Common myeloid progenitor, CD34-positive (primary cell): ENCODE data around the gene LAPTM5. TPM values are rescaled to one million over a fixed set of nuclear protein-coding genes. Genes with fewer than 3 reads are reported as not detected.

ENCODE experiments used
- CTCF ChIA-PET: fragments of 350-600 bp; sonication (Branson Sonifier 250); formaldehyde crosslinking; loops from one replicate; lab custom pipeline; 2021; ENCODE audit warnings: antibody characterized with exemption; lab: Charles Lee
- POLR2A ChIA-PET: fragments of 350-600 bp; sonication (Branson Sonifier 250); formaldehyde crosslinking; loops from one replicate; lab custom pipeline; 2021; ENCODE audit warnings: antibody characterized with exemption; lab: Charles Lee
- DNase-seq, 3 donors: peaks; one replicate each; pipeline versions ENCODE4 v3.0.0 to v3.0.0-alpha.2; 2013
- H3K27ac ChIP-seq, 2 experiments: 1 replicate in 1 of 2; 2 replicates in 1 of 2; pipeline ENCODE4 v1.7.0; 2013; ENCODE audit warnings: inconsistent platforms in 2 of 2, low read length in 2 of 2, mild to moderate bottlenecking in 2 of 2, low read depth in 1 of 2, moderate library complexity in 1 of 2; ENCODE audit not compliant: severe bottlenecking in 2 of 2, insufficient read depth in 1 of 2, poor library complexity in 1 of 2
- H3K27me3 ChIP-seq, 5 experiments: replicated peaks in 2 of 5; 1 replicate in 3 of 5; 2 replicates in 2 of 5; pipeline versions ENCODE4 v1.6.1 to v1.7.0; 2013; ENCODE audit warnings: low read length in 4 of 5, mild to moderate bottlenecking in 2 of 5, moderate library complexity in 2 of 5, inconsistent platforms in 1 of 5; ENCODE audit not compliant: insufficient read depth in 5 of 5, control insufficient read depth in 4 of 5
- H3K36me3 ChIP-seq, 4 experiments: 1 replicate in 2 of 4; 2 replicates in 2 of 4; pipeline versions ENCODE4 v1.6.1 to v1.7.0; 2013; ENCODE audit warnings: low read length in 3 of 4, control low read depth in 1 of 4, mild to moderate bottlenecking in 1 of 4; ENCODE audit not compliant: control insufficient read depth in 4 of 4, insufficient read depth in 4 of 4
- H3K4me1 ChIP-seq, 4 experiments: 1 replicate in 3 of 4; 2 replicates in 1 of 4; pipeline versions ENCODE4 v1.6.1 to v1.7.1; 2013; ENCODE audit warnings: low read length in 3 of 4, mild to moderate bottlenecking in 3 of 4, control low read depth in 1 of 4, inconsistent platforms in 1 of 4, moderate library complexity in 1 of 4; ENCODE audit not compliant: control insufficient read depth in 4 of 4, insufficient read depth in 4 of 4; ENCODE audit errors: control extremely low read depth in 1 of 4
- H3K4me3 ChIP-seq, 7 experiments: 1 replicate in 4 of 7; 2 replicates in 3 of 7; pipeline versions ENCODE4 v1.5.1 to v1.7.0; 2013; ENCODE audit warnings: mild to moderate bottlenecking in 7 of 7, low read length in 6 of 7, moderate library complexity in 6 of 7, inconsistent platforms in 2 of 7, low read depth in 2 of 7, control low read depth in 1 of 7; ENCODE audit not compliant: insufficient read depth in 4 of 7, control insufficient read depth in 1 of 7; ENCODE audit errors: extremely low read depth in 1 of 7
- H3K9me3 ChIP-seq, 5 experiments: 1 replicate in 4 of 5; 2 replicates in 1 of 5; pipeline versions ENCODE4 v1.6.1 to v1.7.1; 2013; ENCODE audit warnings: low read length in 4 of 5, mild to moderate bottlenecking in 2 of 5, inconsistent platforms in 1 of 5, low read depth in 1 of 5, moderate library complexity in 1 of 5; ENCODE audit not compliant: control insufficient read depth in 4 of 5, insufficient read depth in 2 of 5; ENCODE audit errors: control extremely low read depth in 1 of 5
- whole genome bisulfite sequencing: methylation state at CpG from one replicate; pipeline ENCODE4 v1.1.5; 2013; ENCODE audit not compliant: insufficient coverage; 5-methylcytosine and 5-hydroxymethylcytosine counted together
- polyA plus RNA-seq: library from polyadenylated mRNA; unstranded; fragments of 120-200 nt; gene quantifications from one replicate; pipeline ENCODE4 v1.2.1, GENCODE V29; 2013

The LAPTM5 gene, protein sequence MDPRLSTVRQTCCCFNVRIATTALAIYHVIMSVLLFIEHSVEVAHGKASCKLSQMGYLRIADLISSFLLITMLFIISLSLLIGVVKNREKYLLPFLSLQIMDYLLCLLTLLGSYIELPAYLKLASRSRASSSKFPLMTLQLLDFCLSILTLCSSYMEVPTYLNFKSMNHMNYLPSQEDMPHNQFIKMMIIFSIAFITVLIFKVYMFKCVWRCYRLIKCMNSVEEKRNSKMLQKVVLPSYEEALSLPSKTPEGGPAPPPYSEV
- polyA plus RNA-seq: 640 TPM

DNA sequence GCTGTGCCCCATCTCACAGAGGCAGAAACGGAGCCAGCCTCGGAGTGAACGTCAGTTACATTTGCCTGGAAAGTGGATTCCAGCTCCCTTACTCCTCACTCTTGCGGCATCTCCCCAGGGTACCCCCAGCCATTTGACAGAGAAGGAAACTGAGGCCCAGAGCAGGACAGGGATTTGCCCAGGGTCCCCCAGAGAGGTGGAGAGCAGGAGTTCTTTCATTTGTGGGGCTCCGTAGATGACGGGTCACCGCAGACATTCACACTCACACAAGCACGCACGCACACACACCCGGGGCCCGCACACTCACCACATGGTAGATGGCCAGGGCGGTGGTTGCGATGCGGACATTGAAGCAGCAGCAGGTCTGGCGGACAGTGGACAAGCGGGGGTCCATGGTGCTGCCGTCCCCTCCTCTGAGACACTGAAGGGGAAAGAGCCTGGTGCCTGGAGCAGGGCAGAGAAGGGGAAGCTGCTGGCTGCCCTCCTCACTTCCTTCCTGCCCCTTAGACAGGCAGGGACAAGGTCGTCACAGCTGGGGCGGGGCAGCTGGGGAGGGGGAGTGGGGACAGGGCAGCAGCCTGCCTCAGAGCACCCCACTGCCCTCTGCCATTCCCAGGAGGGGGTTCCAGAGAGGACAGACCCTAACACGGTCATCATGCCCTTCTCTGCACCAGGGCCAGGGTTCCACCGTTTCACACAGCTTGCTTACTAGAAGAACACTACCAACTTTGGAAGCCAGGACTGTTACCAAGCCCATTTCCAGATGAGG is at the start of gene LAPTM5:
Gene LAPTM5, minus strand, starts transcription at position 423 of the 769 bp plus-strand sequence. Its CDS starts 29 bp downstream, at position 394.
- CTCF ChIA-PET: interaction anchor here (0.8 to 13.9 kb wide), 10 partner anchors 9 to 38 kb away, joined by 3 to 152 read pairs (median 21); no protein-coding TSS in a partner anchor
- peak within 1 kb of the TSS; percentile 97 to 99 for H3K27ac ChIP-seq
- POLR2A ChIA-PET: interaction anchor here (0.7 to 6.4 kb wide), 10 partner anchors 11 to 162 kb away, joined by 3 to 119 read pairs (median 7); no protein-coding TSS in a partner anchor
- H3K36me3 ChIP-seq: peaks cover 0 to 14% (median under 1%) of the 10 kb centered on the region in 4 experiments
- no peaks in the 10 kb centered on the region for H3K9me3 ChIP-seq
- peak; percentile 72 to 90 (median 83) for DNase-seq
- no peaks in the 10 kb centered on the region for H3K27me3 ChIP-seq
- H3K4me3 ChIP-seq: peak within 1 kb of the TSS; percentile 51 to 96 (median 93)
- WGBS: 0% methylated on average over 12 of the region's 21 CpGs
- peaks cover 51 to 98% (median 91%) of the 10 kb centered on the region in 4 experiments for H3K4me1 ChIP-seq

DNA sequence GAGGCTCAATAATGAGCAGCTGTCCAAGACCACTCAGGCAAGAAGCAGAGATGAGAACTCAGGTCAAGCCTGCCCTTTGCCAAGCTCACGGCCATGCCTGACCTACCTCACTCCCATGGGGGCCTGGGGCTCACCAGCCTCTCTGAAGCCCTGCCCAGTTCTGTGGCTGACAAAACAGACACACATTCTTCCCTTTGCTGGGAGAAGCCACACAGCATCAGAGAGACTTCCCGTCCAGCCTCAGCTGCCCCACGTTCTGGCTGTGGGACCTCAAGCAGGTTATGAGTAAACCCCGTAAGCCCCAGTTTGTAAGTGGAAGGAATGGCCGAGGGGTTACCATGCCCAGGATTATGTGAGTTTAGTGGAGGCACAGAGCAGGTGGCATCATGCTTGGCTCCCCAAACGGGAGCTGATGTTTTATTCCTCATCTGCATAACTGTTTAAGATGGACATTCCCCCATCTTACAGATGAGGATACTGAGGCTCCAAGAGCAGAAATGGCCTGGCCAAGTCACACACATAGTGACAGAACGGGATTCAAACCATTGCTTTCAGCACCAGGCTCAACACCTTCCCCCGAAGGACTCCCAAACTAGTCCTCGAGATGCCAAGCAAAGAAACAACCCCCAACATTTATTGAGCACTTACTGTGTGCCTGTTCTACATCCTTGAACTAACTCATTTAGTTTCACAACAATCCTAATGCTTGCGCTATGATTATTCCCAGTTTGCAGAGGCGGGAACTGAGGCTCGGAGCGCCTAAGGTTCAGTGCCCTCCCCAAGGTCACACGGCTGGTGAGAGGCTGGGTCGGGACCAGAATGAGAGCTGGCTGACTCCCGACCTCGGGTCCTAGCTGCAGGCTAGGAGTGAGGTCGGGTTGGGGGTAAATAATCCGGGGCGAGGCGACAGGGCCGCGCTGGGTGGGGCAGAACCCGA is 49.1 kb upstream of the LAPTM5 start:
- no peak for DNase-seq
- Histone ChIP-seq H3K4me1 (peaks cover 0 to 6% (median 1%) of the 10 kb centered on the region in 4 experiments), H3K9me3 (no peaks in the 10 kb centered on the region), H3K27me3 (peaks cover 5 to 87% (median 52%) of the 10 kb centered on the region in 5 experiments), H3K27ac (no peak overlapping the region), H3K4me3 (no peak overlapping the region), H3K36me3 (no peaks in the 10 kb centered on the region)
- POLR2A ChIA-PET: interaction anchor here (0.6 to 0.7 kb wide), 2 partner anchors 60 to 125 kb away, joined by 3 read pairs; no protein-coding TSS in a partner anchor
- WGBS: 68% methylated on average over 14 of the region's 24 CpGs
- CTCF ChIA-PET: interaction anchor here (0.9 to 7.3 kb wide), 5 partner anchors 14 to 123 kb away, joined by 4 to 40 read pairs (median 11); no protein-coding TSS in a partner anchor

DNA sequence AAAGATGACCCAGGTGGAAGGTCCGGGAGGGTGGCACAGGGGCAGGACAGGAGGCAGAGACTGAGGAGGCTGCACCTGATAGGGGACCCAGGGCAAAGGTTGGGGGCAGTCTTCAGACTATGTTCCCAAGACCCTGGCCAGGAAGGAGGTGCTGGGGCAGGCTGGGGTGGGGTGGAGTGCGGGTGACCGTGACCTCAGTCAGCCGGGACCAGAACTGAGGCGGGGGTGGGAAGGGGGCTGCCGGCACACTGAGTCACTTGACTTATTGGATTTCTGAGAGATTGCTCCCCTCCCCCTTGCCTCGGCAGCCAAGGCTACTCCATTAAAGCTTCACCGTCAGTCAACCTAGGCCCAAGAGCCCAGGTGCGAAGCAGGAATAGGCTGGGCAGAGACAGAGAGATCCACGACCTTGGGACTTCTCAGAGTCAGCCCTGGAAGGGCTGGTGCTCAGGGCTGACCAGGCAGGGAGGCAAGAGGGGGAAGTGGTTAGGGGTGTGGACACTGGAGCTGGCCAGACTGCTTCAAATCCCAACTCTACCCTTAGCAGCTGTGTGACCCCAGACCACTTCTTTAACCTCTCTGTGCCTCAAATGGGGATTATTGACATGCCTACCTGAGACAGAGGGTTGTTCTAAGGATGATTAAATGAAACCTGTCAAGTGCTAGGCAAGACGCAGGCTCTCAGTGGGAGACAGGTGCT is 47.9 kb upstream of the LAPTM5 start:
- no peaks in the 10 kb centered on the region for H3K36me3 ChIP-seq
- H3K4me1 ChIP-seq: peaks cover 0 to 6% (median 1%) of the 10 kb centered on the region in 4 experiments
- no peak for DNase-seq
- WGBS: 68% methylated on average over 7 of the region's 11 CpGs
- H3K27ac ChIP-seq: no peak overlapping the region
- H3K27me3 ChIP-seq: peaks cover 5 to 83% (median 56%) of the 10 kb centered on the region in 5 experiments
- H3K4me3 ChIP-seq: no peak overlapping the region
- CTCF ChIA-PET: interaction anchor here (0.9 to 14.0 kb wide), 8 partner anchors 9 to 124 kb away, joined by 4 to 252 read pairs (median 22); partner anchors contain the start of gene SDC3
- H3K9me3 ChIP-seq: no peaks in the 10 kb centered on the region
- POLR2A ChIA-PET: no interaction called here

DNA sequence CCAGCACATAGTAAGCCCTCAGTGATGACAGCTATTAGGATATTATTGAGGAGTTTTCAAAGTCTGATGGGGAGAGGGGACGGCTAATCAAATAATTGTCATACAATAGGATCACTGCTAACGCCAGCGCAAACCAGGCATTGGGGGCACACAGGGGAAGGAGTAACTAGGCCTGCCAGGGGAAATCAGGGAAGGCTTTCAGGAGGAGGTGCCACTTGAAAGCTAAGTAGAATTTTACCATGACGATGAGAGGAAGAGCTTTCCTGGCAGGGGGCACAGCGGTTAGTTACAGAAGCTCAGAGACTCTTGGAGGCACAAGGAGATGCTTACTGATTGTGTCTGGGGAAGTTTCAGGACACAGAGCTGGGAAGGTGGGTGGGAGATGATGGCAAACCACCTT is 47.2 kb upstream of the LAPTM5 start:
- H3K4me3 ChIP-seq: no peak overlapping the region
- 42% methylated on average over 3 of the region's 5 CpGs for WGBS
- H3K9me3 ChIP-seq: no peaks in the 10 kb centered on the region
- ChIA-PET CTCF (interaction anchor here (1.1 to 14.0 kb wide), 7 partner anchors 9 to 124 kb away, joined by 3 to 252 read pairs (median 7); partner anchors contain the start of gene SDC3), POLR2A (no interaction called here)
- DNase-seq: no peak
- H3K27me3 ChIP-seq: peaks cover 5 to 77% (median 58%) of the 10 kb centered on the region in 5 experiments
- no peaks in the 10 kb centered on the region for H3K36me3 ChIP-seq
- no peak overlapping the region for H3K27ac ChIP-seq
- peaks cover 0 to 6% (median 1%) of the 10 kb centered on the region in 4 experiments for H3K4me1 ChIP-seq

DNA sequence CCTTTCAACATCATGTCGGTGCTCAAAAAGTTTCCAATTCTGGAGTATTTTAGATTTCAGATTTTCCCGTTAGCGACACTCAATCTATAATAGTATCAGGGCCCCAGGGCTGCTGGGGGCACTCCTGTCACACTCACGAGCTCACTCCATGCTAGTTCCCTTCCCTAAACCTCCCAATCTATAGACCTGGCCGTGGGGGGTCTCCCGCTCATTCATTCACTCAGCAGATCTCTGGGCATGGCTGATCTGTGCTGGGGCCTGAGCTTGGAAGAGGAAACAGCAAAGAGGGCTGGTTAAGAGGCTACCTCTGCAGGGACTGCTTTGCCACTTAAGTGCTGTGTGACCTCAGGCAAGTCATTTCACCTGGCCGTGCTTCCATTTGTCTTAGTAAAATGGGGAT is 46.8 kb upstream of the LAPTM5 start:
- Histone ChIP-seq H3K4me3 (no peak overlapping the region), H3K9me3 (no peaks in the 10 kb centered on the region), H3K27me3 (peaks cover 5 to 74% (median 58%) of the 10 kb centered on the region in 5 experiments), H3K27ac (no peak overlapping the region), H3K36me3 (no peaks in the 10 kb centered on the region), H3K4me1 (peaks cover 0 to 3% (median 1%) of the 10 kb centered on the region in 4 experiments)
- ChIA-PET CTCF (interaction anchor here (0.7 to 14.0 kb wide), 12 partner anchors 9 to 125 kb away, joined by 3 to 252 read pairs (median 3); partner anchors contain the start of gene SDC3), POLR2A (no interaction called here)
- WGBS: 83% methylated on average over 7 of the region's 7 CpGs
- no peak for DNase-seq

DNA sequence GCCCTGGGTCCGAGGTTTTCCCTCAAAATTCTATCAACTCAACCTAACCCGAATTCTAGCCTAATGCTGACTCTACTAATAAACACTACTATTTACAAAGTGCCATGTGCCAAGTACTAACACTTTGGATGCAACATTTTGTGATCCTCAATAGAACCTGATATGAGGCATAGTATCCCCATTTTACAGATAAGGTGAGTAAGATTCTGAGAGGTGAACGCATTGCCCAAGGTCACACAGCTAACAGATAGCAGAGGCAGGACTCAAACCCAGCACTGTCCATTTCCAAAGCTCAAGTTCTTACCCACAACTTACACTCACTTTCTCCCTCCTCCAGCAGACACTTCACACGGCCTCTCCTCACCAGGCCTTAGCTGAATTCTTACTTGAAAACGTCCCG is 46.0 kb upstream of the LAPTM5 start:
- Histone ChIP-seq H3K36me3 (no peaks in the 10 kb centered on the region), H3K4me3 (no peak overlapping the region), H3K4me1 (peaks cover 0 to 8% (median 3%) of the 10 kb centered on the region in 4 experiments), H3K9me3 (no peaks in the 10 kb centered on the region), H3K27me3 (peaks cover 5 to 70% (median 58%) of the 10 kb centered on the region in 5 experiments), H3K27ac (no peak overlapping the region)
- 95% methylated on average over 6 of the region's 6 CpGs for WGBS
- no peak for DNase-seq
- ChIA-PET POLR2A (no interaction called here), CTCF (interaction anchor here (0.9 to 14.0 kb wide), 18 partner anchors 8 to 125 kb away, joined by 3 to 252 read pairs (median 8); partner anchors contain the start of gene SDC3)
